Testis (tissue), 2 donors: ENCODE results near the gene FCGBP.

Source experiments
- POLR2A ChIP-seq: fragments of 450-650 bp; IDR thresholded peaks from one replicate; pipeline ENCODE4 v1.6.1; 2017; ENCODE audit warnings: antibody characterized with exemption, mild to moderate bottlenecking, moderate library complexity
- TF ChIP-seq, protein P1 (sequence below), 3 experiments: fragments of 450-650 bp in 2 of 3; fragments of 200-600 bp in 1 of 3; sonication (generic) in 1 of 3; IDR thresholded peaks; one replicate each; pipeline ENCODE4 v1.5.1; 2016 to 2019; ENCODE audit warnings: antibody characterized with exemption in 3 of 3, mild to moderate bottlenecking in 2 of 3, moderate library complexity in 1 of 3

DNA sequence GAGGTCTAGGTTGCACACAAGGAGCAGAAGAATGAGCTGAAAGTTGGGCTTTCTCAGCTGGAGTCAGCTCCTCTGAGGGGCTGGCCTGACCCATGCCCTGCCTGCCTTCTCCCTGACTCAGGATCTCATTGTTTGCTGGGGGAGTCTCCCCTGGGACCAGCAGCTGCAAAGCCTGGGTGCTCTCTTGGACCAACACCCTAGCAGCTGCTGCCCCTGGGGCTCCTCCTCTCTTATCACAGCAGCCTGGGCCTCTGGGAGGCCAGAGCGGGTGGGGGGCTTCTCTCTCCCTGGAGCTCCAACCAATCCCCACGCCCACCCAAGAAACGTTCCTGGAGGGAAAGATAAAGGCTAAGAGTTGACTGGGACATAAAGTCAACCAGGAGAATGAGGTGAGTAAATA lies 1.6 kb upstream of the FCGBP start:
- no peak for TF ChIP-seq POLR2A
- TF ChIP-seq, protein P1, sequence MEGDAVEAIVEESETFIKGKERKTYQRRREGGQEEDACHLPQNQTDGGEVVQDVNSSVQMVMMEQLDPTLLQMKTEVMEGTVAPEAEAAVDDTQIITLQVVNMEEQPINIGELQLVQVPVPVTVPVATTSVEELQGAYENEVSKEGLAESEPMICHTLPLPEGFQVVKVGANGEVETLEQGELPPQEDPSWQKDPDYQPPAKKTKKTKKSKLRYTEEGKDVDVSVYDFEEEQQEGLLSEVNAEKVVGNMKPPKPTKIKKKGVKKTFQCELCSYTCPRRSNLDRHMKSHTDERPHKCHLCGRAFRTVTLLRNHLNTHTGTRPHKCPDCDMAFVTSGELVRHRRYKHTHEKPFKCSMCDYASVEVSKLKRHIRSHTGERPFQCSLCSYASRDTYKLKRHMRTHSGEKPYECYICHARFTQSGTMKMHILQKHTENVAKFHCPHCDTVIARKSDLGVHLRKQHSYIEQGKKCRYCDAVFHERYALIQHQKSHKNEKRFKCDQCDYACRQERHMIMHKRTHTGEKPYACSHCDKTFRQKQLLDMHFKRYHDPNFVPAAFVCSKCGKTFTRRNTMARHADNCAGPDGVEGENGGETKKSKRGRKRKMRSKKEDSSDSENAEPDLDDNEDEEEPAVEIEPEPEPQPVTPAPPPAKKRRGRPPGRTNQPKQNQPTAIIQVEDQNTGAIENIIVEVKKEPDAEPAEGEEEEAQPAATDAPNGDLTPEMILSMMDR (IDR thresholded peaks at IDR 0.05), result no peak
